ENCODE data around the gene TNRC18.
"Not testable (repeated sequence)": the region's sequence is repeated elsewhere in the genome, so short reads cannot be mapped to it uniquely, and the experiment has no call there.

Gene TNRC18

DNA sequence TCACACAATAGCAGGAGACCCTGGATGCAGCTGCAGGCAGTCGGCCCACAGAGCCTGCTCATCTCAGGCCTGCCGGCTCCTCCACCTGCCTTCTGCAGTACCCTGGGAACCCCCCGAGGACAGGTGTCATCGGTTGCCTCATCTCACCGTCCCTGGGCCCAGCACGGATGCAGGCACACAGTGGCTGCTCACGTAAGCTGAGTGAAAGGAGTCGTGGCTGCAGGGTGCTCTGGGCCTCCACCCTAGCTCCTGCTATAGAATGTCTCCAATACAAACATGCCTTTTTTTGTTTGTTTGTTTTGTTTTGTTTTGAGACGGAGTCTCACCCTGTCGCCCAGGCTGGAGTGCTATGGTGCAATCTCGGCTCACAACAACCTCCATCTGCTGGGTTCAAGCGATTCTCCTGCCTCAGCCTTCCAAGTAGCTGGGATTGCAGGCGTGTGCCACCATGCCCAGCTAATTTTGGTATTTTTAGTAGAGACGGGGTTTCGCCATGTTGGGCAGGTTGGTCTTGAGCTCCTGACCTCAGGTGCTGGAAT is 163.0 kb downstream of the TNRC18 start:
- DNase-seq = not testable (repeated sequence)
